ENCODE measurements around the gene CNN3. TPM values are rescaled to one million over a fixed set of nuclear protein-coding genes. Genes with fewer than 3 reads are reported as not detected.

Gene CNN3
- total RNA-seq, 1 donor from 2014 or later, result 208 TPM

- DNase-seq (ENCODE audit: low spot score), result no peak
Observed at GRCh38 chr1:94922761-94923331, 4.1 kb downstream of the CNN3 start.

GRCh38 chr1:94921977-94922376 is 4.9 kb downstream of the CNN3 start:
- no peak for DNase-seq (ENCODE audit: low spot score)

GRCh38 chr1:94920061-94920460 is 6.8 kb downstream of the CNN3 start:
- no peak for DNase-seq (ENCODE audit: low spot score)

- DNase-seq (ENCODE audit: low spot score), result no peak
Observed at GRCh38 chr1:94919241-94920030, 7.5 kb downstream of the CNN3 start.

- DNase-seq (ENCODE audit: low spot score), result no peak
Observed at GRCh38 chr1:94917251-94917650, 9.7 kb downstream of the CNN3 start.

GRCh38 chr1:94912263-94913184 is 14.4 kb downstream of the CNN3 start:
- DNase-seq (ENCODE audit: low spot score), result no peak

- DNase-seq (ENCODE audit: low spot score), result no peak
Observed at GRCh38 chr1:94909486-94909885, 17.4 kb downstream of the CNN3 start.

GRCh38 chr1:94908965-94909364 is 17.9 kb downstream of the CNN3 start:
- DNase-seq (ENCODE audit: low spot score), result no peak

GRCh38 chr1:94908190-94908589 is 18.7 kb downstream of the CNN3 start:
- no peak for DNase-seq (ENCODE audit: low spot score)

GRCh38 chr1:94907136-94907535 is 19.8 kb downstream of the CNN3 start:
- DNase-seq (ENCODE audit: low spot score), result no peak

- no peak for DNase-seq (ENCODE audit: low spot score)
Observed at GRCh38 chr1:94906382-94906781, 20.5 kb downstream of the CNN3 start.

GRCh38 chr1:94905207-94905606 is 21.7 kb downstream of the CNN3 start:
- no peak for DNase-seq (ENCODE audit: low spot score)

GRCh38 chr1:94903280-94904009 is 23.5 kb downstream of the CNN3 start:
- DNase-seq (ENCODE audit: low spot score), result no peak

GRCh38 chr1:94901841-94902240 is 25.1 kb downstream of the CNN3 start:
- no peak for DNase-seq (ENCODE audit: low spot score)

- DNase-seq (ENCODE audit: low spot score), result no peak
Observed at GRCh38 chr1:94899756-94900155, 27.2 kb downstream of the CNN3 start.

- DNase-seq (ENCODE audit: low spot score), result no peak
Observed at GRCh38 chr1:94898491-94899385, 28.2 kb downstream of the CNN3 start.

- DNase-seq (ENCODE audit: low spot score), result no peak
Observed at GRCh38 chr1:94895518-94895917, 31.4 kb downstream of the CNN3 start.

- DNase-seq (ENCODE audit: low spot score), result no peak
Observed at GRCh38 chr1:94894630-94895029, 32.3 kb downstream of the CNN3 start.

- no peak for DNase-seq (ENCODE audit: low spot score)
Observed at GRCh38 chr1:94892604-94893254, 34.2 kb downstream of the CNN3 start.

GRCh38 chr1:94888201-94888600 is 38.7 kb downstream of the CNN3 start:
- no peak for DNase-seq (ENCODE audit: low spot score)

All from ureter (tissue), 1 donor.